ENCODE results near the gene SDHAF2. TPM values are rescaled to one million over a fixed set of nuclear protein-coding genes. Genes with fewer than 3 reads are reported as not detected.
A peak's percentile ranks its signal among the peaks of the same experiment; 100 is the strongest.

SDHAF2 gene
- total and polyA plus RNA-seq, 2 of the 13 experiments (the other 11 are each of a cell fraction or from before 2014, with no cell fraction given): 44.2 to 70.4 TPM

- TF ChIP-seq, protein P1, sequence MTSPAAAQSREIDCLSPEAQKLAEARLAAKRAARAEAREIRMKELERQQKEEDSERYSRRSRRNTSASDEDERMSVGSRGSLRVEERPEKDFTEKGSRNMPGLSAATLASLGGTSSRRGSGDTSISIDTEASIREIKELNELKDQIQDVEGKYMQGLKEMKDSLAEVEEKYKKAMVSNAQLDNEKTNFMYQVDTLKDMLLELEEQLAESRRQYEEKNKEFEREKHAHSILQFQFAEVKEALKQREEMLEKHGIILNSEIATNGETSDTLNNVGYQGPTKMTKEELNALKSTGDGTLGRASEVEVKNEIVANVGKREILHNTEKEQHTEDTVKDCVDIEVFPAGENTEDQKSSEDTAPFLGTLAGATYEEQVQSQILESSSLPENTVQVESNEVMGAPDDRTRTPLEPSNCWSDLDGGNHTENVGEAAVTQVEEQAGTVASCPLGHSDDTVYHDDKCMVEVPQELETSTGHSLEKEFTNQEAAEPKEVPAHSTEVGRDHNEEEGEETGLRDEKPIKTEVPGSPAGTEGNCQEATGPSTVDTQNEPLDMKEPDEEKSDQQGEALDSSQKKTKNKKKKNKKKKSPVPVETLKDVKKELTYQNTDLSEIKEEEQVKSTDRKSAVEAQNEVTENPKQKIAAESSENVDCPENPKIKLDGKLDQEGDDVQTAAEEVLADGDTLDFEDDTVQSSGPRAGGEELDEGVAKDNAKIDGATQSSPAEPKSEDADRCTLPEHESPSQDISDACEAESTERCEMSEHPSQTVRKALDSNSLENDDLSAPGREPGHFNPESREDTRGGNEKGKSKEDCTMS (CRISPR knock-in tag; conservative IDR thresholded peaks at IDR 0.05): no peak
- TF ChIP-seq BHLHE40 (IDR thresholded peaks at IDR 0.05; ENCODE audit: low read length) (peak; percentile 49; the same call in 1 of the 2 replicates), PITX1 (CRISPR knock-in tag; IDR thresholded peaks at IDR 0.05) (no peak; the same call in 1 of the 2 replicates), ZNF138 (CRISPR knock-in tag; IDR thresholded peaks at IDR 0.05; ENCODE audit: low read depth) (no peak), ISL2 (CRISPR knock-in tag; IDR thresholded peaks at IDR 0.05) (no peak), JUND (CRISPR knock-in tag; IDR thresholded peaks at IDR 0.05) (no peak), FIP1L1 (IDR thresholded peaks at IDR 0.05; ENCODE audit: borderline replicate concordance, insufficient read depth, low read depth, low read length) (no peak), CBX5 (CRISPR knock-in tag; IDR thresholded peaks at IDR 0.05; ENCODE audit: borderline replicate concordance) (no peak), ZFYVE20 (CRISPR knock-in tag; IDR thresholded peaks at IDR 0.05; ENCODE audit: borderline replicate concordance, low read depth) (no peak), THAP9 (CRISPR knock-in tag; IDR thresholded peaks at IDR 0.05; ENCODE audit: borderline replicate concordance) (no peak), ZNF317 (CRISPR knock-in tag; IDR thresholded peaks at IDR 0.05) (no peak), PHF20 (CRISPR knock-in tag; IDR thresholded peaks at IDR 0.05) (peak; percentile 40), ARID4A (CRISPR knock-in tag; IDR thresholded peaks at IDR 0.05; ENCODE audit: borderline replicate concordance) (peak; percentile 55; the same call in 1 of the 2 replicates), ZNF256 (CRISPR knock-in tag; conservative IDR thresholded peaks at IDR 0.05) (no peak; the same call in 1 of the 2 replicates)
- TF ChIP-seq, protein P2, sequence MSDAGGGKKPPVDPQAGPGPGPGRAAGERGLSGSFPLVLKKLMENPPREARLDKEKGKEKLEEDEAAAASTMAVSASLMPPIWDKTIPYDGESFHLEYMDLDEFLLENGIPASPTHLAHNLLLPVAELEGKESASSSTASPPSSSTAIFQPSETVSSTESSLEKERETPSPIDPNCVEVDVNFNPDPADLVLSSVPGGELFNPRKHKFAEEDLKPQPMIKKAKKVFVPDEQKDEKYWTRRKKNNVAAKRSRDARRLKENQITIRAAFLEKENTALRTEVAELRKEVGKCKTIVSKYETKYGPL (CRISPR knock-in tag; IDR thresholded peaks at IDR 0.05): no peak; the same call in 1 of the 2 replicates
- TF ChIP-seq, protein P3, sequence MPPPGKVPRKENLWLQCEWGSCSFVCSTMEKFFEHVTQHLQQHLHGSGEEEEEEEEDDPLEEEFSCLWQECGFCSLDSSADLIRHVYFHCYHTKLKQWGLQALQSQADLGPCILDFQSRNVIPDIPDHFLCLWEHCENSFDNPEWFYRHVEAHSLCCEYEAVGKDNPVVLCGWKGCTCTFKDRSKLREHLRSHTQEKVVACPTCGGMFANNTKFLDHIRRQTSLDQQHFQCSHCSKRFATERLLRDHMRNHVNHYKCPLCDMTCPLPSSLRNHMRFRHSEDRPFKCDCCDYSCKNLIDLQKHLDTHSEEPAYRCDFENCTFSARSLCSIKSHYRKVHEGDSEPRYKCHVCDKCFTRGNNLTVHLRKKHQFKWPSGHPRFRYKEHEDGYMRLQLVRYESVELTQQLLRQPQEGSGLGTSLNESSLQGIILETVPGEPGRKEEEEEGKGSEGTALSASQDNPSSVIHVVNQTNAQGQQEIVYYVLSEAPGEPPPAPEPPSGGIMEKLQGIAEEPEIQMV (CRISPR knock-in tag; IDR thresholded peaks at IDR 0.05; ENCODE audit: low read depth): no peak
Observed at GRCh38 chr11:61488651-61489291, 58.8 kb downstream of the SDHAF2 start (continued).
